Activated CD4-positive, alpha-beta T cell treated with anti-CD3 and anti-CD28 coated beads for 4 hours (primary cell): ENCODE measurements around the gene PDIA5.
"Not testable (repeated sequence)": the region's sequence is repeated elsewhere in the genome, so short reads cannot be mapped to it uniquely, and the experiment has no call there.

ENCODE experiments used
- DNase-seq, 2 donors: peaks; one replicate each; pipeline ENCODE4 v3.0.0-alpha.2; 2020

PDIA5 gene

DNA sequence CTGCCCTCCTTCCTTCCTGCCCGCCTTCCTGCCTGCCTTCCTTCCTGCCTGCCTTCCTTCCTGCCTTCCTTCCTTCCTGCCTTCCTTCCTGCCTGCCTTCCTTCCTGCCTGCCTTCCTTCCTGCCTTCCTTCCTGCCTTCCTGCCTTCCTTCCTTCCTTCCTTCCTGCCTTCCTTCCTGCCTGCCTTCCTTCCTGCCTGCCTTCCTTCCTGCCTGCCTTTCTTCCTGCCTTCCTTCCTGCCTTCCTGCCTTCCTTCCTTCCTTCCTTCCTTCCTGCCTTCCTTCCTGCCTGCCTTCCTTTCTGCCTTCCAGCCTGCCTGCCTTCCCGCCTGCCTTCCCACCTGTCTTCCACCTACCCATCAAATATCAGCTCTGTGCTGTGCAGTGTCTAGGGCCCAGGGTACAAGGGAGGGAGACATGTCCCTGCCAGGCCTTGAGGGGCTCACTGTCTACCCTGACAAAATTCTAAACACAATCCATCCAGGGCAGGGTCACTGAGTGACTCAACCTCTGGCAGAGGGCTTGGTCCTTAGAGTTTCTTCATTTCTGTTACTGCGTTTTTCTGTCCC lies 85.1 kb downstream of the PDIA5 start:
- DNase-seq, result not testable (repeated sequence)

DNA sequence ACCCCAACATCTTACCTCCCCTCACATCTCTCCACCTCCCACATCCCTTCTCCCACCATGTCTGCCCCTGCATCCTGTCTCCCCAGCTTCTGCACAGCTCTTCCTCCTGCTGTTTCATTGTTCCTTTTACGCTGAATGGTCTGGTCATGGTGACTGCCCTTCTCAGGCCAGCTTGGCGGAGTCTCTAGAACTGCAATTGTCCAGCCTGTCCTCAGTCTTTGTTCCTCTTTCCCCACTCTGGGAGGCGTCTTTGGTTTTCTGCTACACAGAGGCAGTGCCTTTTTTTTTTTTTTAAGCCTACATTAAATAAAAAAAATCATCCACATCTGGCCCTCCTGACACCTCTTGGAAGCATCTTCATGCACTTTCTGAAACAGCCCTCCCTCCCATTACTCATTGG lies 85.9 kb downstream of the PDIA5 start:
- DNase-seq, result no peak

DNA sequence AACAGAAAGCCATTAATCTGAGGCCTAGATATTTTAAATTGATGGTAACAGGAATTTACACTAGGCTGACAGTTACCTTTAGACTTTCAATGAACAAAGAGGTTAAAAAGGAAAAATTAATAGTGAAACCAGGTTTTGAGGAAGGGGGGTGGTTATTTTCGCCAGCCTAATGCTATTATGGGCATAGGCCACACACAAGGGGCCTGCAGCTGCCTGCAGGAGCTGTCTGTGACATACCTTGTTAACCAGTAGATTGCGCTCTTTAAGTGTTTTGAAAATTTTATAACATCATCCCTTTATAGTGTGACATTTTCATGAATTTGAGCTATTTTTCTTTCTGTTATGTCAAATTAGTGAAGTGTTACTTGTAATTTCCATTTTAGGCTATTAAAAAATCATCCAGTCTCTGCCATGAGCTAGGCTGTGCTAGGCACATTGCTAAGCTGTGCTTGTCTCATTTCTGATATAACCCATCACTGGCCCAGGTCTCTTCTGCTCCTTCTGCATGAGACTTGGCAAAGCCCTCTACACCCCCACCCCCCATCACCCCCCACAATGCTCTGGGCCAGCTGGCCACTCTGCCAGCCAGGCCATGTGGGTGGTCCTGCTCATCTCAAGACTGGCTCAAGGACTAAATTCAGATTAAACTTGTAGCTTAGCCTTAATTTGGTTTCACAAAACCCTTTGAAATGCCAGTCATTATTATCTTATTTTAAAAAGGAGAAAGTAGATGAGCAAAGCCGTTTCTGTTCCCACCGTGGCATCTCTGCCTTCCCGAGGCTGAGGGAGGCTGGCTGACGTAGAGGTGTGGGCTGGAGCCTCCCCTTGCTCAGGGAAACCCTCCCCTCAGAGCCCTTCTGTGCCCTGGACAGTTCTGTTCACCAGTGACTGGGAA lies 86.5 kb downstream of the PDIA5 start:
- no peak for DNase-seq

DNA sequence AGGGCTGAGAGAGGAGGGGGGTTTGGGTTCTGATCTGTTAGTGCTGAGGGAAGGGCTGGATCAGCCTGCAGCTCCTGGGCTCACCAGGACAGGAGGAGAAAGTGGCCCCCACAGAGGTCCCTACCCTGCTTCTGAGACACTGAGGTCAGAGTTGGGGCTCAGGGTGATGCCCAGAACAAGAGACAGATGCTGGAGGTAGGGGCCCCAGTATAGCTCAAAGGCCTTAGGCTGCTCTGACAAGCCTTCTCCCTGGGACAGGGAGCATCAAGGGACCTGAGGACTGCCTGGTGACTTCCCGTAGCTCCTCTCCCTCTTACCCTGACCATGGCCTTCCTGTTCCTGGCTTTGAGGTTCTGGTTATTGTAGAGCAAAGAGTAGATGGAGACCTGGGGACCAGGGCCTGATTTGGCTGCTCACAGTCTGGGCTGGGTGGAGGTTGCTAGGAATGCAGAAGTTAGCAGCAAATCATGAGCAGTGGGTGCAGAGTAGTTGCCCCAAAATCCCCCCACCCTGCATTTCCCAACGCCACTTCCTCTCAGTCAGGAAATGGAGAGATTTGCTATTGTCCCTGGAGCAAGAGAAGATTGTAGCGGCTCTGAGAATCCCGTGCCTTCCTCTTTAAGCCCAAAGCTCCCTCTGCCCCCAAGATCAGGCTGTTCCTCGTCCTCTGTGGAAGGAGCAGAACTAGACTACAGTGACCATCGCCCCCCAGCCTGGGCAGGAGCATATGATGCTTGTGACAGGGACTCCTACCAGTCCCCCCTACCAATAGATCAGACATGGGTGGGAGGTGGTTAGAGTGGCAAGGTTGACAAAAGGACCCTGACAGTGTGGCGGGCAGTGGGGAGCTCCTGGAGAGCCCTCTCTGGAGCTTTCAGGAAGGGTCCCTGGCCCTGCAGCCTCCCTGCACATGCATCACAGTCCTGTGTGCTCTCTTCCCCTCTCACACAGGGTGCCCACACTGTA lies 87.5 kb downstream of the PDIA5 start:
- DNase-seq, result no peak

DNA sequence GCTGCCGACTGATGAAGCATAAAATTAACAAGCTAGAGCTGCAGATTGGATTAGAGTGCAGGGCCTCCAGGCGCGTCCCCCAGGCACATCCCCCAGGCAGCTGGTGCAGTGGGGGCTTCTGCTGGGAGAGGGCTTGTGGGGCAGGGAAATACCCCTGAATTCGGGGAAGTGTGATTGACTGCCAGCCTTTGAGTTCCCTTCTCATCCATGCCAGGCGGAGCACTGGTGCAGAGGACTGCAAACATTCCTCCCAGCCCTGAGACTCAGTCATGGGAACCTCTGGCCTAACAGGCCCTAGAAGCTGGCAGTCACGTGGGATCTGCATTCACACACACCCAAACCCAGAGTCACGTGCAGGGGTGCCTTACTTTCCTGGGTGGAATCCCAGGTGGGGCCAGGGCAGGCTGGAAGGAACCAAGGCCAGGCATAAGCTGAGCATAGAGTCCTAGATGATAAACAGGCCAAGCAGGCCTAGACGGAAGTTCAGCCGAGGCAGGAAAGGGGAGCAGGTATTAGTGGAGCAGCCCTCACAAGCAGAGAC lies 88.7 kb downstream of the PDIA5 start:
- no peak for DNase-seq

DNA sequence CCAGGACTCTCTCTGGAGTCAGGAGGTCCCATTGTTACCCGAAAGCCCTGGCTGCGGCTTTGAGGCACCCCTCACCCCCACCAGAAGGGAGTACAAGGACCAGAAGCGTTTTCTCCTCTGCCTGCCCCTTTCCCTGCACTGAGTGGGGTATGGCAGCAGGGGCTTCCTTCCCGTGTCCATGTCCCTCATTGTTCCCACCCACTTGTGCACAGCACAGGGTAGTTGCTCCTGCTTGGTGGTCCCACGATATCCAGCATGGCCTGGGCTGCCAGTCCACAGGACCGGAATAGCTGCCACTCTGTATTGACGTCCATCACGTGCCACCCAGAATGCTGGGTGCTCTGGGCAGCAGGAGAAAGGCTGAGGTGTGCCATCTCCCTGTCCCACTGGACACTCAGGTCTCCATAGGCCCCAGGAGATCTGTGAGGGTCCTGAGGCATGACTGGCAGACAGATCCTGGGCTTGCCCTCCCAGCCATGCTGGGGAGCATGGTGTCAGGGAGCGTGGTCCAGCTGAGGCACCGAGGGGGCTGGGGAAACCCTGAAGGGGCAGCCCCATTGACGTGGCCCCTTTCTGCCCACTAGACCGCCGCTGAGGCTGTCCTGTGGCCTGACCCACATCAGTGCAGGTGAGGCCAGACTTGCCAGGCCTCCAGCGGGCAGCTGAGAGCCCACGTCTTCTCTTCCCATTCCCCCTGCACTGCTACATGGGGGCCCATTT lies 89.6 kb downstream of the PDIA5 start:
- no peak for DNase-seq

DNA sequence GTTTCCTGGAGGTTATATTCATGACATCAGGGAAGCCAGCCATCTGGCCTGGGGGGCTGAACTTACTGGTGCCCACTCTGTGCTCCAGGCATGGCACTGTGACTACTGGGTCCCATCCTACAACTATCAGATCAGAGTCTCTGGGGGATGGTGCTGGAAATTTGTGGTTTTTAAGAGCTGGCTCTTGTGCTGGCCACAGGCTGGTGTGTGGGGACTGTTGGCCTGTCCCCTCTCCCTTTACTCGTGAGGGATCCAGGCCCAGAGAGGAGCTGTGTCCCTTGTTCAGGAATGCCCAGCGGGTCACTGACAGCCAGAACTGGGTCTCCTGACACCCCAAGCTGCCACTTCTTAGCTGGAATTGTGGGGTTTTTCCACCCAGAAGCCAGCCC lies 90.4 kb downstream of the PDIA5 start:
- DNase-seq, result no peak

DNA sequence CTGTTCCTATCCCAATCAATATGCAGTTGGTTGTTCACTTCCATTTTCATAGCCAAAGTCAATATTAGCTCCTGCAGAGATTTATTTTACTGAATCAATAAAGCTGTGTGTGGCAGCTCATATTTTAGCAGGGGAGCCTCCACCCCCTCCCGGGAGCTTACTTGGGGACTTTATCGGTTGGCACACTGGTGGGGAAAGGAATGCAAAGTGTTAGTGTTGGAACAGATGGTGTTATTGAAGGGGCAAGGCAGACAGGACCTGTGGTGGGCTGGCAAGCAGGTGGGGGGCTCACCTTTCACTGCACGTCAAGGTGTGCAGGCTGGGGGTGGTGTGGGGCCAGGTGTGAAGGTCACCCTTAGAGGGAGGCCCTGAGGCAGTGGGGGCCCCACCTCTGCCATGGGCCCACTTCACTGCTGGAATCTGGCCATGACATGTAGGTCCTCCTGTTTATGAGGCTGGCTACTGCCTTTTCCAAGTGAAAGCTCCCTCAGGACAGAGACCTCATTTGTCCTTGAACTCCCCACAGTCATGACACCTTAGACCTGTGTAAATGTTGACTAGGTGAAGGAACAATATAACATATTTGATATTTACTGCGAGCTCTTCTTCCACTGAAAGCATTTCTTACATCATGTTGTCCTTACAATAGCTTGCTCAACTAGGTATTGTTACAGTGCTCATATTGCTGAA lies 90.9 kb downstream of the PDIA5 start:
- DNase-seq, result no peak

DNA sequence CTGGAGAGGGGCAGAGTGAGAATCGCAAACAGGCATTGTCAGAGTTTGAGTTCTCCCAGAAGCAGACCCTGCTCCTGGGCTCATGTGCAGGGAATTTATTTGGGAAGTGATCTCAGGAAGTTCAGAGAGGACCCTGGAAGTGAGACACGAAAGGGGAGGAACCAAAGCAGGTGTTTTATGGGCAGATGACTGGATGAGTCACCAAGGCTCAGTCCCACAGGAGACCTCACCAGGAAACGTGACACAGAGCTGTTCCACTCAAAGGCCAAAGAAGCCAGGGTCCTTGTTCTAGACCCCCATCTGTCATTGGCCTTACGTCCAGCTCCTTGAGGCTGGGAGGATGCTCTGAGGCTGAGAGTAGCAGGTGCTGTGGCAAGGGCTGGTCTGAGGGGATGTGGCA lies 91.5 kb downstream of the PDIA5 start:
- no peak for DNase-seq

DNA sequence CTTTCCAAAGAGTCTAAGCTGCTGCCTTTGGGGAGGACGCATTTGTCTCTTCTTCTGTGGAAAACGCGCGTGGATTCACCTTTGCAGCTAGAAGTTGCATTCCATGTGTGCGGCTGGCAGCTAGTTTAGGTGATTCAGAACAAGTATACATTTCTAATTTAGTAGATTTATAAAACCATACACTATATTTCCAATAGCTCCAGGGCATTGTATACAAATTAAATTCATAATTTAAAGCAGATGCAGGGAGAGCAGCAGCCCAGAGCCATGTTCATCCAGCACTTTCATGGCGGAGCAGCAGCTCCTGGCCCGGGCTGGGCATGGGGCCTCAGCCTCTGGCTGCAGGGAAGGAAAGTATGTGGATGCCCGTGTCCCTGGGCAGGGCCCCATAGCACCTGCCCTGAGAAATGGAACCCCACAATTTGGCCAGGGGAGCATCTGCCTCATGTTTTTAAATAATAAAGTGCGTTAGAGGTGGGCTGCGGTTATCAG lies 92.1 kb downstream of the PDIA5 start:
- no peak for DNase-seq

DNA sequence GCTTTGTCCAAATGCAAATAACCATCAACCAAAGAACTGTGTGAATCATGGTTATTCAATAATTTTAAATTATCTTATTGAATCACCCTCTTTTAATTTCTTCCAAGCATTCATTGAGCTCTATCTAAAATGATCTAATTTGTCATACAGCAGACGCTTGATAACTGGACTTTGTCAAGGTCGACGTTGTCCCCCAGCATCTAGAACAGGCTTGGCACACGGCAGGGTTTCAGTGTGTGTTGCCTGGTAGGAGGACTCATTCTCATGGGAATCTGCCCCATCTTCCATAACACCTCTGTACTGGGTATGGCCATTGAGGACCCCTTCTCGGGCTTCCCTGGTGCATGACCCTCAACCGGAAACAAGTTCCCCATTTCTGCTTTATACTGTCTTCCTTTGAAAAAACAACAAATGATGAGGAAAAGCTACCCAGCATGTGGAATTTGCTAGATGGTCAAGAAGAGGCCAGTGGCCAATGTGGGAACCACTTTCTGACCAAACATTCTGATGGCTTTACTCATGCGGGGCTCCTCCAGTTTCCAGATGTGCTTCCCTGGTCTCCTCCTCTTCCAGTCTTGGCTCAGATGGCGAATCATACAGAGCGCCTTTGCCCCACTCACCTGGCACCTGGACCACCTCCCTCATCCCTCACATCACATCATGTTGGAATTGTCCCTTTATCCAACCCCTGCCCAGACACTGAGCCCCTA lies 93.3 kb downstream of the PDIA5 start:
- DNase-seq, result no peak

DNA sequence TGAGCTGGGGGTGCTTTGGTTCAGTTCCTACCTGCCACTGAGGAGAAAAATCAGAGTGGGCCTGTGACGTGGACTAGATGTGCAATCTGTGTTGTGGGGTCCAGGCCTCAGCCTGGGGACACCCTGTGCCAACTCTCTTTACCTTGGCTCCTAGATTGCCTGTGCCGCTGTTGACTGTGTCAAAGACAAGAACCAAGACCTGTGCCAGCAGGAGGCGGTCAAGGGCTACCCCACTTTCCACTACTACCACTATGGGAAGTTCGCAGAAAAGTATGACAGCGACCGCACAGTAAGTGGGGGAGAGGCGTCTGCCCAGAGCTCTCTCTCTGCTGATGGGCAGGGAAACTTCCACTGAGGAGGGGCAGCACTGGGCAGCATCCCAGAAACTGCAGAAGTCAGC lies 94.3 kb downstream of the PDIA5 start:
- DNase-seq, result no peak

DNA sequence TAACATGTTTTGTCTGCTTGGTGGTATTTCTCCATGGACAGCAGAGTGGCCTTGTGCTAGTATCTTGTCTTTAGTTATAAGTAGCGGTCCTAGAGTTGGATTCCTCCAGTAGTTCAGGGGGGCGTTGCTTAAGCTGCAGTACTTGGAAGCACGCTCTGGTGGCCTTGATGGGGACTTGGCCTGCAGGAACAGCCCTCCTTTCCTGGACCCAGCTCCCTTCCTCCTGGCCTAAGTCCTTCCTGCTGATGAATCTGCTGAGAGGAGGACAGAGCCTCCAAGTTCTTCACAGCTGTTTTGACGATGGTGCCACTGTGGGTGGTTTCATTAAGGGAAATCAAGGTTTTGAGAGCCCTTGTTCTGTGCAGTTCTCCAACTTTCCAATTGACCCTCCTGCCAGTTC lies 96.3 kb downstream of the PDIA5 start:
- DNase-seq, result no peak

DNA sequence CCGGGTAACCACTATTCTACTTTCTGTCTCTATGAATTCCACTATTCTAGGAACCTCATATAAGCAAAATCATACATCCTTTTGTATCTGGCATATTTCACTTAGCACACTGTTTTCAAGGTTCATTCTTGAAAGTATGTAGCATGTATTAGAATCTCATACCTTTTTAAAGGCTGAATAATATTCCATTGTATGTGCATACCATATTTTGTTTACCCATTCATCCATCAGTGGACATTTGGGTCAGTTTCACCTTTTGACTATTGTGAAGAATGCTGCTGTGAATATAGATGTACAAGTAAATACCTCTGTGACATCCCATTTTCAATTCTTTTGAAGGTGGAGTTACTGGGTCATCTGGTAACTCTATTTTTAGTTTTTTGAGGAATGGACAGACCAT lies 98.3 kb downstream of the PDIA5 start:
- DNase-seq, result no peak

DNA sequence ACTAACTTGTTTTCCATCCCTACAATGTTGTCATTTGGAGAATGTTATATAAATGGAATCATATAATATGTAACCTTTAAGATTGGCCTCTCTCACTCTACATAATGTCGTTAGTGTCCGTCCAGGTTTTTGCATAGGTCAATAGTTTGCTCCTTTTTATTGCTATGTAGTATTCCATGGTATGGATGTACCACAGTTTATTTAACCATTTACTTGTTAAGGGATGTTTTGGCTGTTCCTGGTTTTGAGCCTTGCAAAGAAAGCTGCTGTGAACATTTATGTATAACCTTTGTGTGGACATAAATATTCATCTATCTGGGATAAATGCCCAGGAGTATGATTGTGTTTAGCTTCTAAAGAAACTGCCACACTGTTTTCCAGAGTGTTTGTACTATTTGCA lies 100.9 kb downstream of the PDIA5 start:
- no peak for DNase-seq

DNA sequence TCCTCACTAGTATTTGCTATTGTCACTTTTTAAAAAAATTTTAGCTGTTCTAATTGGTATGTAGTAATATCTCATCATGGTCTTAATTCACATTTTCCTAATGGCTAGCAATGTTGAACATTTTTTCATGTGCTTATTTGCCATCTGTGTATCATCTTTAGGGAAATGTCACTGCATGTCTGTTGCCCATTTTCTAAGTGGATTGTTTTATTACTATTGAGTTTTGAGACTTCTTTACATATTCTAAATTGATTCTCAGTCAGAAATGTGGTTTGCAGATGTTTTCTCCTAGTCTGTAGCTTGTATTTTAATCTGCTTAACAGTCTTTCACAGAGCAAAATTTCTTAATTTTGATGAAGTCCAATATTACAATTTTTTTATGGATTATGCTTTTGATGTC lies 101.3 kb downstream of the PDIA5 start:
- DNase-seq, result no peak

DNA sequence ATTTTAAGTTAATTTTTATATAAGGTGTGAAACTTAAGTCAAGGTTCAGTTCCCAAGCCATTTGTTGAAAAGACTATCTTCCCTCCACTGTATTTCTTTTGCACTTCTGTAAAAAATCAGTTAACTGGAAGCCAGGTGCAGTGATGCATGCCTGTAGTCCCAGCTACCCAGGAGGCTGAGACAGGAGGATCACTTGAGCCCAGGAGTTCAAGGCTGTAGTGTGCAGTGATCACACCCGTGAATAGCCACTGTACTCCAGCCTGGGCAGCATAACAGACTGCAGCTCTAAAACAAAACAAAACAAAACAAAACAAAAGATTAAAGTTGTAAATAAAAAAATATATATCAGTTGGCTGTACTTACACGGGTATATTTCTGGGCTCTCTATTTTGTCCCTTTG lies 101.8 kb downstream of the PDIA5 start:
- DNase-seq, result no peak

DNA sequence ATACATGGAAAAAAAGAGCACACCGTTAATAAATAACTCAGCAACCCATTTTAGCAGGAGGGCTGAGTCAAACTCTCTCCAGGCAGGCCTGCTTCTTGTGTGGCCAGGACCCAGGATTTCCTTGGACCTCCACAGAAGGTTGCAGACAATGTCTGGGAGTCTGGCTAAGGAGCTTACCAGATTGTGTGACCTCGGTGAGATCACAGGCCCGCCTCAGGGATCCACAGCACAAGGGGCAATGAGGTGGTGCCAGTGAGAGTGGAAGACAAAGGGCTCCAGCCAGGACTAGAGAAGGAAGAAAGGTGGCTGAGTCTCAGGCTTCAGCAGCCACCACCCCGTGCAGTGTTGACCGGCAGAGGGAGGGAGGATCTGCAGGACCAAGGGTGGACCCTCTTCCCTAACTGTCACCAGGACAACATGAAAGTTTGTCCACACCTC lies 102.7 kb downstream of the PDIA5 start:
- no peak for DNase-seq

DNA sequence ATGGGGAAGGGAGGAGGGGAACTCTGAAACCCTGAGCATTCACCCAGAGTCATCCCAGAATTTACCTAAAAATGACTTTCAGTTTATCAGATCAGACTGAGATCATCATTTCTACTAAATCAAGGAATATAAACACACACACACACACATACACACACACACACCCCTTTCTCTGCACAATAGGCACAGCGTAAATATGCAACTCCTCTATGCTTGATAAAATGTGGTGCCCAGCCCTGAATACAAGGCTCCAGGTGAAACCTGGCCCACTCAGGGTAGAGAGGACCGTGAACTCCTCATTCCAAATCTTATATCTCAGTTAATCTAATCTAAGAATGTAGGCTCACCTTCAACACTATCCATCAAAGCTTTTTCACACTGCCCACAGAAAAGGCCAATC lies 103.1 kb downstream of the PDIA5 start:
- no peak for DNase-seq

DNA sequence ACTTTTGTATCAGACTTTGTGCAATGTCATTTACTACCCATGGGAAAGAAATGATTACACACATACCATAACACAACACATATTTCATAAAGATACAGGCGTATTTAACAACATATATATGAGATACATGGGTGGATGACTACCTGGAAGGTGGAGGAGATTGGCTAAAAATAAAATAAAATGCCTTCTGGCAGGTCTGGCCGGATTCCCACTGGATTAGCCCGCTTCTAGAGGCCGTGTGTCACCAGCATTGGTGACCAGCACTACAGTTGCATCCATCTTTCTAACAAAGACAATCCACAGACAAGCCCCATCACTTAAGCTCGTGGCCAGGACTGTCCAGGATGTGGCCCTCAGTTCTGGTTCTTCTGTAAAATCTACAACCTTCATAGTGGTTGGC lies 114.0 kb downstream of the PDIA5 start:
- no peak for DNase-seq

DNA sequence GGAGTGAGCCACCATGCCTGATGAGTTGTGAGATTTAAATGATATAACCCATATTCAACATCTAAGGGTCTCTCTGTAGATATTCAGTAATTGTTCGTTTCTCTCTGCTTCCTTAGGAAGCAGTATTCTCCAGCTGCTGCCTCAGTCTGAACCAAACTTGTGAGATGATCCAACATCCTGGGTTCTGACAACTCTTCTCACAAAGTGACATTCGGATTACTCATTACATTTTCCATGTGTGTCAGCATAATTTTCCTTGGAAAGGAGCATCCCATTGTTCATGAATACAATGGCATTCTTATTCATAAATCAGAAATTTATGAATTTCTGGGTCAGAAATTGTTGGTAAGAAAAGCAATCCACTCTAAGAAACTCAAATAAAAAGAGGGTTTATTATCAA lies 119.9 kb downstream of the PDIA5 start:
- DNase-seq, result no peak
